A549 (cell line): ENCODE results near the gene PCSK6.

Experiments
- CTCF ChIP-seq: fragments of >200 bp; sonication (Bioruptor Twin); formaldehyde crosslinking; IDR thresholded peaks from 3 replicates; pipeline ENCODE4 v1.5.1; 2016
- EP300 ChIP-seq, 2 experiments: fragments of >200 bp; sonication (Bioruptor Twin); formaldehyde crosslinking; IDR thresholded peaks; 2 replicates in 1 of 2; 3 replicates in 1 of 2; pipeline ENCODE4 v1.6.1; 2016 to 2017
- FOSL2 ChIP-seq, 2 experiments: fragments of 450-650 bp in 1 of 2; fragments of >200 bp in 1 of 2; sonication (Bioruptor Twin) in 1 of 2; formaldehyde crosslinking; IDR thresholded peaks; 2 replicates each; pipeline versions ENCODE4 v1.5.0 to v1.6.1; 2016 to 2020; ENCODE audit warnings: mild to moderate bottlenecking in 1 of 2, moderate library complexity in 1 of 2
- MAFK ChIP-seq: fragments of 450-650 bp; IDR thresholded peaks from 2 replicates; pipeline ENCODE4 v1.6.1; 2014; ENCODE audit not compliant: partially characterized antibody
- POLR2A ChIP-seq: IDR thresholded peaks from 2 replicates; pipeline ENCODE4 v1.6.1; 2012; ENCODE audit warnings: mild to moderate bottlenecking, low read length
- RCOR1 ChIP-seq: fragments of 150-350 bp; IDR thresholded peaks from 2 replicates; pipeline ENCODE4 v1.6.1; 2014; ENCODE audit warnings: antibody characterized with exemption, low read length, low read depth
- REST ChIP-seq: fragments of 200-600 bp; sonication (generic); IDR thresholded peaks from 2 replicates; pipeline ENCODE4 v1.6.1; 2016; ENCODE audit warnings: antibody characterized with exemption, mild to moderate bottlenecking, moderate library complexity
- ZC3H11A ChIP-seq: fragments of 450-650 bp; IDR thresholded peaks from 2 replicates; pipeline ENCODE4 v1.6.1; 2014; ENCODE audit warnings: antibody characterized with exemption, mild to moderate bottlenecking
- ZFP36 ChIP-seq: fragments of 450-650 bp; IDR thresholded peaks from 2 replicates; pipeline ENCODE4 v1.6.1; 2014; ENCODE audit warnings: borderline replicate concordance; ENCODE audit not compliant: partially characterized antibody
- TF ChIP-seq, protein P1 (sequence below): IDR thresholded peaks from 2 replicates; pipeline ENCODE4 v1.6.1; 2012; ENCODE audit warnings: low read depth, borderline replicate concordance
- TF ChIP-seq, protein P2 (sequence below): IDR thresholded peaks from 2 replicates; pipeline ENCODE4 v1.6.1; 2012

DNA sequence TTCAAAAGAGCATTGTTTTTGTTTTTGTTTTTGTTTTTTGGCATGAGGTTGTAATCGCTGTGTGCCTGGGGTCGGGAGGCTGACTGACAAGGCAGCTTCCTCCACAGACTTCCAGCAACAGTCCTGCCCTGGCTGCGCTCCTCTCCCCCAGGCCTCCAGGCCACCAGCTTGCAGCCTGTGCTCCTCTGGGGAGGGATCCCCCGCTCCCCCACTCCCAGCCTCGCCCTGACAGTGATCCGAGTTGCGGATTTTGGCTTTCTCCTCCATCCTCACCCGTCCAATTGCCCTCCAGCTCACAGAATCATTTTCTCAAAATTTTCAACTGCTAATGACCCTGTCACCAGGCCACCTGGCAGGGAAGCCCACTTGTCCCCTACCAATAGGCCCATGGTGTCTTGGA, 36.5 kb upstream of the PCSK6 start:
- TF ChIP-seq POLR2A: no peak
- TF ChIP-seq RCOR1: no peak
- no peak for TF ChIP-seq CTCF
- TF ChIP-seq, protein P1, sequence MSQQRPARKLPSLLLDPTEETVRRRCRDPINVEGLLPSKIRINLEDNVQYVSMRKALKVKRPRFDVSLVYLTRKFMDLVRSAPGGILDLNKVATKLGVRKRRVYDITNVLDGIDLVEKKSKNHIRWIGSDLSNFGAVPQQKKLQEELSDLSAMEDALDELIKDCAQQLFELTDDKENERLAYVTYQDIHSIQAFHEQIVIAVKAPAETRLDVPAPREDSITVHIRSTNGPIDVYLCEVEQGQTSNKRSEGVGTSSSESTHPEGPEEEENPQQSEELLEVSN: no peak
- TF ChIP-seq REST: no peak
- no peak for TF ChIP-seq EP300 (IDR thresholded peaks at IDR 0.05)
- no peak for TF ChIP-seq FOSL2 (IDR thresholded peaks at IDR 0.05)
- TF ChIP-seq FOSL2 (CRISPR knock-in tag; IDR thresholded peaks at IDR 0.05): no peak
- no peak for TF ChIP-seq ZC3H11A
- TF ChIP-seq MAFK: no peak
- TF ChIP-seq ZFP36: no peak
- TF ChIP-seq, protein P2, sequence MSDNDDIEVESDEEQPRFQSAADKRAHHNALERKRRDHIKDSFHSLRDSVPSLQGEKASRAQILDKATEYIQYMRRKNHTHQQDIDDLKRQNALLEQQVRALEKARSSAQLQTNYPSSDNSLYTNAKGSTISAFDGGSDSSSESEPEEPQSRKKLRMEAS: no peak
